ENCODE measurements around the gene MMP12. TPM values are rescaled to one million over a fixed set of nuclear protein-coding genes. Genes with fewer than 3 reads are reported as not detected.

Gene MMP12
- total RNA-seq, 2 experiments from 2014 or later = not detected

DNA sequence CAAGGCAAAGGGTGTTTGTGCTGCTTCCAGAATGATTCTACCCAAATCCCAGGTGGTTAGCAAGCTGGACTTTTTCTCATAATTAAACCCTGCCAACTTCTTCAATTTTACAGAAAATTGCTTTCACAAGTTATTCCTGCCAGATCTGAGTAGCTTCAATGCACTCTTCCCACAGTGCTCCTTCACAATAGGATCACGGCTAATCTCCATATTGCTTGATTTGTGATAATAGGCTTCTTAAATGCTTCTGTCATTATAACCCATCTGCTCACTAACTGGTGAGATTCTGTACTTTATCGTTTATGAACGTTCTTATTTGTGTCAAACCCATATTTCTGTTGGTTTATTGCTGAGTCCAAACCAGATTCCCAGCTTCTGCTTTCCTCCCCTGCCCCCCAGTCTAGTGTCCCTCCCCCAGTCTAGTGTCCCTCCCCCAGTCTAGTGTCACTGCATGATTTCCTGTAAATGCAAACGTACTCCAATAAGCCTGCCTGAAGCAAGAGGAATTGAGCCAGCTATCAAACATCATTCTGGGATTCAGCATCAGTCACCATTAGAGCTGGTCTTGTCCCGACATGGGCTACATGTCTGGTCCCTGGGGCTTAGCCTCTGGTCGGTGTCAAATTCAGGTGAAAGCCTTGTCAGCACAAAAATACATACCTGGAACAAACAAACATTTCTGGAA, 45.3 kb downstream of the MMP12 start:
- no peak overlapping the region for H3K27ac ChIP-seq (ENCODE audit: low read depth, low read length, poor library complexity, severe bottlenecking)
- H2AFZ ChIP-seq (ENCODE audit: low read length) = no peak overlapping the region
- intact Hi-C loops (cut with micrococcal nuclease; ENCODE audit: unreplicated experiment) = no loop called here
- no peaks in the 10 kb centered on the region for H3K79me2 ChIP-seq (ENCODE audit: insufficient read depth, low read depth, low read length)
- H3K9me2 ChIP-seq (ENCODE audit: insufficient read depth, low read length) = no peaks in the 10 kb centered on the region
- no TSS peak for BruUV-seq (replicated peaks)
- CTCF ChIA-PET (ENCODE audit: unreplicated experiment) = no interaction called here
- no peaks in the 10 kb centered on the region for H4K20me1 ChIP-seq (ENCODE audit: insufficient read depth, low read length)
- H3K36me3 ChIP-seq (ENCODE audit: insufficient read depth, low read length) = no peaks in the 10 kb centered on the region
- POLR2A ChIA-PET = no interaction called here
- no peak overlapping the region for H3K4me3 ChIP-seq (ENCODE audit: low read depth, low read length, poor library complexity, severe bottlenecking)
- no peak overlapping the region for H3K4me2 ChIP-seq (ENCODE audit: low read length)
- no peak for TF ChIP-seq EZH2phosphoT487 (IDR thresholded peaks at IDR 0.05; ENCODE audit: borderline replicate concordance, low read depth, low read length)
- TF ChIP-seq, protein P1, sequence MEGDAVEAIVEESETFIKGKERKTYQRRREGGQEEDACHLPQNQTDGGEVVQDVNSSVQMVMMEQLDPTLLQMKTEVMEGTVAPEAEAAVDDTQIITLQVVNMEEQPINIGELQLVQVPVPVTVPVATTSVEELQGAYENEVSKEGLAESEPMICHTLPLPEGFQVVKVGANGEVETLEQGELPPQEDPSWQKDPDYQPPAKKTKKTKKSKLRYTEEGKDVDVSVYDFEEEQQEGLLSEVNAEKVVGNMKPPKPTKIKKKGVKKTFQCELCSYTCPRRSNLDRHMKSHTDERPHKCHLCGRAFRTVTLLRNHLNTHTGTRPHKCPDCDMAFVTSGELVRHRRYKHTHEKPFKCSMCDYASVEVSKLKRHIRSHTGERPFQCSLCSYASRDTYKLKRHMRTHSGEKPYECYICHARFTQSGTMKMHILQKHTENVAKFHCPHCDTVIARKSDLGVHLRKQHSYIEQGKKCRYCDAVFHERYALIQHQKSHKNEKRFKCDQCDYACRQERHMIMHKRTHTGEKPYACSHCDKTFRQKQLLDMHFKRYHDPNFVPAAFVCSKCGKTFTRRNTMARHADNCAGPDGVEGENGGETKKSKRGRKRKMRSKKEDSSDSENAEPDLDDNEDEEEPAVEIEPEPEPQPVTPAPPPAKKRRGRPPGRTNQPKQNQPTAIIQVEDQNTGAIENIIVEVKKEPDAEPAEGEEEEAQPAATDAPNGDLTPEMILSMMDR (conservative IDR thresholded peaks at IDR 0.05; ENCODE audit: low read length) = no peak
- H3K9me3 ChIP-seq (ENCODE audit: low read length) = no peaks in the 10 kb centered on the region
- no peak for DNase-seq (ENCODE audit: low spot score)
- no peaks in the 10 kb centered on the region for H3K4me1 ChIP-seq (ENCODE audit: insufficient read depth, low read length, poor library complexity, severe bottlenecking)

DNA sequence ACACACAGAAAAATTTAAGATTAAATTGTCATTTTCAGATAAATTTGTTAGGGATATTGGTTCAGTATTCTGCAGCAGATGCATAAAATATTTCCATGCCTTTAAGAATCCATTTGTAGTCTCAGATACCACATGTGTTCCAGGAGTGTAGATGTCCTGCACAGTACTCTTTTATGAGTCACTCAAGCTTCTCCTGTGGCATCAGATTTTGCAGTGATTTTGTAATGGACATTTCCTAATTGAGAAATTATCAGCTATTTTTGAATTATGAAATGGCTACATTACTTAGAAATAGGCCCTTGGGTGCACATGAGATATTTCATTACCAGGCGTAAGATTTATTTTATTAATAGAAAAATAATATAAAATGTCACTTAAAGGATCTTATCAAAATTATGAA, 50.2 kb downstream of the MMP12 start:
- intact Hi-C loops (cut with micrococcal nuclease; ENCODE audit: unreplicated experiment) = no loop called here
- Histone ChIP-seq H3K9me3 (ENCODE audit: low read length) (no peaks in the 10 kb centered on the region), H3K9me2 (ENCODE audit: insufficient read depth, low read length) (no peaks in the 10 kb centered on the region), H3K79me2 (ENCODE audit: insufficient read depth, low read depth, low read length) (no peaks in the 10 kb centered on the region), H3K4me3 (ENCODE audit: low read depth, low read length, poor library complexity, severe bottlenecking) (no peak overlapping the region), H4K20me1 (ENCODE audit: insufficient read depth, low read length) (no peaks in the 10 kb centered on the region), H3K36me3 (ENCODE audit: insufficient read depth, low read length) (no peaks in the 10 kb centered on the region), H3K27ac (ENCODE audit: low read depth, low read length, poor library complexity, severe bottlenecking) (no peak overlapping the region), H3K4me1 (ENCODE audit: insufficient read depth, low read length, poor library complexity, severe bottlenecking) (no peaks in the 10 kb centered on the region), H2AFZ (ENCODE audit: low read length) (no peak overlapping the region), H3K4me2 (ENCODE audit: low read length) (no peak overlapping the region)
- no peak for TF ChIP-seq EZH2phosphoT487 (IDR thresholded peaks at IDR 0.05; ENCODE audit: borderline replicate concordance, low read depth, low read length)
- TF ChIP-seq, protein P1 (conservative IDR thresholded peaks at IDR 0.05; ENCODE audit: low read length) = no peak
- no TSS peak for BruUV-seq (replicated peaks)
- ChIA-PET CTCF (ENCODE audit: unreplicated experiment) (no interaction called here), POLR2A (no interaction called here)
- no peak for DNase-seq (ENCODE audit: low spot score)

DNA sequence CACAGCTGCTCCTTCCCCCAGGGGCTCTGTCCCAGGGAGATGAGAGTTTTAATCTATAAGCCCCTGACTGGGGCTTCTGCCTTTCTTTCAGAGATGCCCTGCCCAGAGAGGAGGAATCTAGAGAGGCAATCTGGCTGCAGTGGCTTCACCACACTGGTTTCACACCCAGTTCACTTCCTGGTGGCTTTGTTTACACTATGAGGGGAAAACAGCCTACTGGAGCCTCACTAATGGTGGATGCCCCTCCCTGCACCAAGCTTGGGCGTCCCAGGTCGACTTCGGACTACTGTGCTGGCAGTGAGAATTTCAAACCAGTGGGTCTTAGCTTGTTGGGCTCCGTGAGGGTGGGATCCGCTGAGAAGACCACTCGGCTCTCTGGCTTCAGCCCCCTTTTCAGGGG, 55.3 kb downstream of the MMP12 start:
- BruUV-seq (replicated peaks) = no TSS peak
- no peaks in the 10 kb centered on the region for H3K9me3 ChIP-seq (ENCODE audit: low read length)
- no peak for DNase-seq (ENCODE audit: low spot score)
- H3K79me2 ChIP-seq (ENCODE audit: insufficient read depth, low read depth, low read length) = no peaks in the 10 kb centered on the region
- no peaks in the 10 kb centered on the region for H3K9me2 ChIP-seq (ENCODE audit: insufficient read depth, low read length)
- no peaks in the 10 kb centered on the region for H3K4me1 ChIP-seq (ENCODE audit: insufficient read depth, low read length, poor library complexity, severe bottlenecking)
- ChIA-PET POLR2A (no interaction called here), CTCF (ENCODE audit: unreplicated experiment) (no interaction called here)
- intact Hi-C loops (cut with micrococcal nuclease; ENCODE audit: unreplicated experiment) = no loop called here
- H2AFZ ChIP-seq (ENCODE audit: low read length) = no peak overlapping the region
- H3K27ac ChIP-seq (ENCODE audit: low read depth, low read length, poor library complexity, severe bottlenecking) = no peak overlapping the region
- H3K4me3 ChIP-seq (ENCODE audit: low read depth, low read length, poor library complexity, severe bottlenecking) = no peak overlapping the region
- H4K20me1 ChIP-seq (ENCODE audit: insufficient read depth, low read length) = no peaks in the 10 kb centered on the region
- TF ChIP-seq, protein P1 (conservative IDR thresholded peaks at IDR 0.05; ENCODE audit: low read length) = no peak
- no peak for TF ChIP-seq EZH2phosphoT487 (IDR thresholded peaks at IDR 0.05; ENCODE audit: borderline replicate concordance, low read depth, low read length)
- no peak overlapping the region for H3K4me2 ChIP-seq (ENCODE audit: low read length)
- no peaks in the 10 kb centered on the region for H3K36me3 ChIP-seq (ENCODE audit: insufficient read depth, low read length)
